GM19467 (cell line): ENCODE results near the gene BOLA3.
"Not testable (repeated sequence)": the region's sequence is repeated elsewhere in the genome, so short reads cannot be mapped to it uniquely, and the experiment has no call there.

ENCODE experiments used
- ATAC-seq: cut with Tn5 transposase; IDR thresholded peaks from one replicate; pipeline ENCODE4 v1.9.1; 2021; ENCODE audit warnings: mild to moderate bottlenecking, moderate library complexity; ENCODE audit not compliant: unreplicated experiment

The BOLA3 gene, protein sequence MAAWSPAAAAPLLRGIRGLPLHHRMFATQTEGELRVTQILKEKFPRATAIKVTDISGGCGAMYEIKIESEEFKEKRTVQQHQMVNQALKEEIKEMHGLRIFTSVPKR

DNA sequence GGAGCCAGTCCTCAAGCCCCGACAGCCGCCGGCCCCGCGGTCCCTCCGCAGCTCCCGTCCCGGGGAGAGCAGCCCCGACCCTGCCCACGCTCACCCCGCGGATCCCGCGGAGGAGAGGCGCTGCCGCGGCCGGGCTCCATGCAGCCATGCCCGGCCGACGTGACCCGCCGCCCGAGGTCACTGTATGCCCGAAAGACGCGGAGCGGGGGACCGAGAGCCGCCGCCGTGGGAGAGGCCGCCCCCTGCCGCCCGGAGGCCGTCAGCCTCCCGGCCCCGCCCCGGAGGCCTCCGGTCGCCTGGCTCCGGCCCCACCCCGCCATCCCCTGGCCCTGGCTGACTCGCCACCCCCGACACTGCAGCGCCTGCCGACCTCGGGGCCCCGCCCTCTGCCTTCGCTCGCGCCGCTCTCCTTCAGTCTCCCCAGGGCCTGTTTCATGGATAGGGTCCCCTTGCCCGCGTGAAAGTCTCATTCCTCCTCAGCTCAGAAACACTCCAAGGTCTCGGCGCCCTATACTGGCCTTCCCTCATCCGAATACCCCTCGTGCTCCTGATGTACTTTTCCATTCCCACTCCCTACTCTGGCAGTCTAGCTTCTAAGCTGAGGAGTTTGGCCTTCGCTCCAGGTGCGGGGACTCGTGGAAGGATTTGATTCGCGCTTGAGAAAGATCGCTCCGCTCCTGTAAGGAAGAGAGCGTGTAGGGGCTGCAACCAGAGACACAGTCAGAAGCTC lies at the start of gene BOLA3:
Gene BOLA3, minus strand, starts transcription at position 186 of the 730 bp plus-strand sequence. Its CDS starts 38 bp downstream, at position 148.
- ATAC-seq, result peak; percentile 90

- no peak for ATAC-seq
These were observed 49.3 kb upstream of the BOLA3 start for GRCh38 chr2:74197049-74197448.

GRCh38 chr2:74194799-74195198 lies 47.1 kb upstream of the BOLA3 start:
- ATAC-seq, result no peak

DNA sequence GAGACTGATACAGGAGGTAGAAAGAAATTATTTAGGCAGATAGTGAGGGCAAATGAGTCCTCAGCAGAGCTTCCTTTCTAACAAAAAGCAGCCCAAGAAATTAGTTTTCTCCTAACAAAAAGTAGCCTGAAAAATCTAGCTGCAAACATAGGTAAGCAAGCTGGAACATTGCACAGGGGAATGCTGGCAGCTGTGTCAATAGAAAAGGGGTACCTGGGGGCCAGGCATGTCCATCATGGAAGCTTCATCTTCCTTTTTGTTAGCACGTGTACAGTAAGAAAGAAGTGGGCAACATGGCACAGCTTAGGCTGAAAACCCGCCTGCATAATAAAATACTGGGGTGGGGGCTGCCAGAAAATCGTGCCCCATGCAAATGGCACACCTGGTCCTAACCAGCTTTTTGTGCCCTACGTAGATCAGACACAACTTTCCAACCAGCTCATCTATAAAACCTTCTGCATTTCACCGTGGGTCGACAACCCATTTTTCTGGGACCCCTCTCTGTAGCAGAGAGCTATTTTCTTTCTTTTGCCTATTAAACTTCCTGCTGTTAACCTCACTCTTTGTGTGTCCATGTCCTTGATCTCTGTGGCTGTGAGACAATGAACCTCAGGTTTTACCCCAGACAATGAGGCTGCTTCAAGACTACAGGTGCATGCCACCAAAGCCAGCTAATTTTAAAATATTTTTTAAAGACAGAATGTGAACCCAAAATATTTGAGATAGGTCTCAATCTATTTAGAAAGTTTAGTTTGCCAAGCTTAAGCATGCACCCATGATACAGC lies 44.1 kb upstream of the BOLA3 start:
- no peak for ATAC-seq

- no peak for ATAC-seq
These were observed 41.0 kb upstream of the BOLA3 start for GRCh38 chr2:74188696-74189095.

DNA sequence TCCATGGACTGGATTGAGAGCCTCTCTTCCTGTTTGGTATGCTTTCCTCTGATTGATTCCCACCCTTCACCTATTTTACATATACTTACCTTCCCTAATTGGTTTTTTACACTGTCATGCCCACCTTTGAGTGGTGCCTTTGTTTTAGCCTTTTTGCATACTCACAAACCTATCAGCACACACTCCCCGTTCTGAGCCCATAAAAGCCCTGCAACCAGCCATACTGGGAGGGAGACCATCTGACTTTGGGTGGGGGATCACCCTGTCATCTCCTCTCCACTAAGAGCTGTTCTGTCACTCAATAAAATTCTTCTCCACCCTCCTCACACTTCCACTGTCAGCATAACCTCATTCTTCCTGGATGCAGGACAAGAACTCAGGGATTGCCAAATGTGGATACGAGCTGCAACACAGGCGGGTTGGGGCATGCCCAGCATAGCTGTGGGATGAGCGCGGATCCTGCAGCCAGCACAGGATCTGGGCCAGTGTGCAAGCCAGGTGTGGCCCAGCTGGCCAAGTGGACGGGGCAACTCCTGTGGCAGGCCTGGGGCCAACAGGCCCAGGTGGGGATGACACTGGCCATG lies 40.4 kb upstream of the BOLA3 start:
- no peak for ATAC-seq

DNA sequence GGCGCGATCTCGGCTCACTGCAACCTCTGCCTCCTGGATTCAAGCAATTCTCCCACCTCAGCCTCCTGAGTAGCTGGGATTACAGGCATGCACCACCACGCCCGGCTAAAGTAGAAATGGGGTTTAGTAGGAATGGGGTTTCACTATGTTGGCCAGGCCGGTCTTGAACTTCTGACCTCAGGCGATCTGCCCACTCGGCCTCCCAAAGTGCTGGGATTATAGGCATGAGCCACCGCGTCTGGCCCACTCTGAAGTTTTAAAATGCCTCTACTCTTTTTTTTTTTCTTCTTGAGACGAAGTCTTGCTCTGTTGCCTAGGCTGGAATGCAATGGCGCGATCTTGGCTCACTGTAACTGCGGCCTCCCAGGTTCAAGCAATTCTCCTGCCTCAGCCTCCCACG lies 39.0 kb upstream of the BOLA3 start:
- ATAC-seq, result not testable (repeated sequence)

DNA sequence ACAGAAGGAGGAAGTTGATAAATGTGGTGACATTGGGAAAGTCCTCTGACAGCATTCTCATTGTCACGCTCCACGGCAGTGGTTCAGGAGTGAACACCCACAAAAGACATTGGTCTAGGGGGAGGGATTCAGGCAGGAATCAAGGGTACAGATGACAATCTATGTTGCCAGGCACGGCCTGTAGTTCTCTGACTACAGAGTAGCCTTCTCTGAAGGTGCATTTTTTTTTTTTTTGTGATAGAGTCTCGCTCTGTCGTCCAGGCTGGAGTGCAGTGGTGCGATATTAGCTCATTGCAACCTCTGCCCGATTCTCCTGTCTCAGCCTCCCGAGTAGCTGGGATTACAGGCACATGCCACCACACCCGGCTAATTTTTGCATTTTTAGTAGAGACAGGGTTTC lies 38.3 kb upstream of the BOLA3 start:
- peak; percentile 53 for ATAC-seq

DNA sequence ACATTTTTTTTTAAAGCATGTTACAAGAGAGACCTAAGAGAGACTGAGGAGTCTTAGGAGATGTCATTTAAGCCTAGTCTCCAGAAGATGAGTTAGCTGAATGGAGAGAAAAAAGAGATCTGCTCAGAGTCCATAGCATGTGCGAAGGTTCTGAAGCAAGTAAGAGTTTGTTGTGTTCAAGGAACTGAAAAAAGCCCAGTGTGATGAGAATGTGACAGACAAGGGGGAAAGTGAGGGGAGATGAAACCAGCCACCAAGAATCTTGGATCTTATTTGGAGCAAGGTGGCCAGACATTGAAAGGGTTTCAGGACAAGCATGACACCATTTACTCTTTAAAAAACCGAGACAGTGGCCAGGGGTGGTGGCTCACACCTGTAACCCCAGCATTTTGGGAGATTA lies 36.2 kb upstream of the BOLA3 start:
- ATAC-seq, result no peak

DNA sequence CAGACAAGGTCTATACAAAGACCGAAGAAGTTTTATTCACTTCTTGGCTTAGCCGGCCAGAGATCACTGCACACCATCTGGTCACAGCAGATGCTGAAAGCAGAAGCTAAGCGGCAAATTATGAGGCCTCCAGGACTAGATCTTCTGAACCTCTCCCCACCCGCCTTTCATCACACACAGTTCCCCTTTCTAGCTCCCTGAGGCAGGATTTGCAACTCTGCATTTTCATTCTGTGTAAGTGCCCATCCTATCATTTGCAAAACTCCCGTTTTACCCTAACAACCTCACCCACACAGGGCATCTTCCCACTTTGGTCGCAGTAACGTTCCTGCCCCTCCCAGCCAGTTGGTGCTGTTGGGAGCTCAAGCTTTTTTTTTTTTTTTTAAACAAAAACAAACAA lies 34.0 kb upstream of the BOLA3 start:
- no peak for ATAC-seq

DNA sequence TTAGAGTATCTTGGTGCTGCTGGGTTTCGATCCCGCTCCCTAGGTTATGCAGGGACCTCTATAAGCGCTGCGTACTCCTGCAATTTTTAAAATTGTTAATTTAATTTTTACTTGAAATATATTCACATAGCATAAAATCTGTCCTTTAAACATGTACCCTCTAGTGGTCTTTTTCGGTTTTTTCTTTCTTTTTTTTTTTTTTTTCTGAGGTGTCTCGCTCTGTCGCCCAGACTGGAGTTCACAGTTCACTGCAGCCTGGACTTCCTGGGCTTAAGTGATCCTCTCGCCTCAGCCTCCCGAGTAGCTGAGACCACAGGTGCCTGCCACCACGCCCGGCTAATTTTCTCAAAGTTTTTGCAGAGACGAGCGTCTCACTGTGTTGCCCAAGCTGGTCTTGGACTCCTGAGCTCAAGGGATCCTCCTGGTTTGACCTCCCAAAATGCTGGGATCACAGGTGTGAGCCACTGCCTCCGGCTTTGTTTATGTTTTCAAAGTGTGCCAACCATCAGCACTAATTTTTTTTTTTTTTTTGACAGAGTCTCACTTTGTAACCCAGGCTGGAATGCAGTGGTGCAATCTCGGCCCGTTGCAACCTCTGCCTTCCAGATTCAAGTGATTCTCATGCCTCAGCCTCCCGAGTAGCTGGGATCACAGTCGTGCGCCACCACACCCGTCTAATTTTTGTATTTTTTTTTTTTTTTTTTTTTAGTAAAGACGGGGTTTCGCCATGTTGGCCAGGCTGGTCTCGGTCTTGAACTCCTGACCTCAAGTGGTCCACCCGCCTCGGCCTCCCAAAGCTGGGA lies 31.6 kb upstream of the BOLA3 start:
- ATAC-seq, result peak; percentile 8

DNA sequence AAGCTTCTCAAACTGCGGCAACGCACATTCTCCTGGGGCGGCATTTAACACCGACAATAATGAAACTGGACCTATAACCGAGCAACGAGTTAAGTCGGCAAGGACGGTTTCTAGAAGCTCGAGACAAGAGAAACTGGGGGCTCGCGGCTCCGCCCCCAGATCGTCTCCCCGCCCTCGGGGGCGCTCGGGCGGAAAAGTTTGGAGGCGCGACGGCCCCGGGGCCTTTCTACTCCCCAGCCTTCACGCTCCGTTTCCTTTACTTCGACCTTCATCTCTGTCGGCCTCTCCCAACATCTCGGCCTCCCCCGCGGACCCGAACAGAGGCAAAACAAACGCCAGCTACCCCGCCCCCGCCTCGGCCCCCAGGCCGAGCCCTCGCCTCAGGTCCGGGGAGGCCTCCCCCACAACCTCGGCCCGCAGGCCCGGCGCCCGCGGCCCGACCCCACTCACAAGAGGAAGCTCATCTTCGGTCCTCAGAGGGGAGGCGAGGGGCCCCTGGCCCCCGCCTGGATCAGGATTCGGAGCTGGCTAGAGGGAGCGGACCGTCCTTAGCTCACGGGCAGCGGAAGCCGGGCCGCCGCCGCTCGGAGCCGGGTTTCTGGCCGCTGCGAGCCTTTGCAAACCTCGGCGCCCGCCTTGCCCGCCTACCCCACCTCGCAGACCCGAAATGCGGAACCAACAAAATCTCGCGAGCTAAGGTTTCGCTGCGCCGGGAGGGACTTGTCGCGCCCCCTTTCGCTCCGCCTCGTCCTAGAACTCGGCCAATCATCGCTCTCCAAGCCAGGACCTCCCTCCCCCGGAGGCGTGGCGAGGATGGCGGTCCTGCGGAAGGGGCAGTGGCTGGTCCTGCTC lies 30.7 kb upstream of the BOLA3 start, which contains the start of gene MOB1A:
Gene MOB1A, minus strand, starts transcription at position 669 of the 852 bp plus-strand sequence. Its CDS starts 205 bp downstream, at position 464.
- peak; percentile 72 for ATAC-seq

DNA sequence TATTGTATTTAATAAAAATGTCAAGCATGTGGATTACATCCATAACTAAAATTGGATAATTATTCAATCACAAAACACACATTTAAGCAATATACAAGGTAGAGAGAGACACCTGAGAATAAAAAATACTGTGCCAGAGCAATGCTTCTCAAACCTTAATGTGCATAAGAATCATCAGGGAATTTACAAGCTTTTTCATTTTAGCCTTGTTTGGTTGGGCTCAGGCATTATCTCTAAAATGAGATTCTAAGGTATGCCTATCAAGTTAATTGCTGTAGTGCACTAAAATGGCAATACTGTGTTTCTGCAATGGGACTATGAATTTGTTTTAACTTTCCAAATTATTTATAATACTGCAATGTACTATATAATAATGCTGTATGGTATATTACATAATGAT lies 30.0 kb upstream of the BOLA3 start:
- no peak for ATAC-seq

DNA sequence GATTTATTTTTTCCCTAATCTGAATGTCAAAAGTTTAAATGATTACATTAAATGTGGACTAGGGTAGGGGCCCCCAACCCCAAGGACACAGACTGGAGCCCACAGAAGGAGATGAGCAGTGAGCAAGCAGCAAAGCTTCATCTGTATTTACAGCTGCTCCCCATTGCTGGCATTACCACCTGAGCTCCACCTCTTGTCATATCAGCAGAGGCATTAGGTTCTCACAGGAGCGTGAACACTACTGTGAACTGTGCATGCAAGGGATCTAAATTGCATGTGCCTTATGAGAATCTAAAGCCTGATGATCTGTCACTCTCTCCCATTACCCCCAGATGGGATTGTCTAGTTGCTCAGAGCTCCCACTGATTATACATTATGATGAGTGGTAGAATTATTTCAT lies 27.2 kb upstream of the BOLA3 start:
- no peak for ATAC-seq

- no peak for ATAC-seq
These were observed 21.0 kb upstream of the BOLA3 start for GRCh38 chr2:74168739-74169138.

DNA sequence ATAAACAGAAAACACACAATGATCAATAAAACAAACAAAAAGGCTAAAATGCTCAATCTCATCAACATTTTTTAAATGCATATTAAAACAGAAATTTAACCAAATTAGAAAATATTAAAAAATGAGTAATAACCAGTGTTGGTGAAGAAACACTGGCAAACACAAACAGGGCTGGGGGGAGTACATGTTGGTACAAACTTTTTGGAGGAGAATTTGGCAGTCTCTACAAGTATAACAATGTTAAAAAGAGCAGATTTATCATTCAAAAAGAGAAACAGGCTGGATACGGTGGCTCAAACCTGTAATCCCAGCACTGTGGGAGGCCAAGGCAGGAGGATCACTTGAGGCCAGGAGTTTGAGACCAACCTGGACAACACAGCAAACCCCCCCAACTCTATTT lies 17.0 kb upstream of the BOLA3 start:
- ATAC-seq, result no peak

DNA sequence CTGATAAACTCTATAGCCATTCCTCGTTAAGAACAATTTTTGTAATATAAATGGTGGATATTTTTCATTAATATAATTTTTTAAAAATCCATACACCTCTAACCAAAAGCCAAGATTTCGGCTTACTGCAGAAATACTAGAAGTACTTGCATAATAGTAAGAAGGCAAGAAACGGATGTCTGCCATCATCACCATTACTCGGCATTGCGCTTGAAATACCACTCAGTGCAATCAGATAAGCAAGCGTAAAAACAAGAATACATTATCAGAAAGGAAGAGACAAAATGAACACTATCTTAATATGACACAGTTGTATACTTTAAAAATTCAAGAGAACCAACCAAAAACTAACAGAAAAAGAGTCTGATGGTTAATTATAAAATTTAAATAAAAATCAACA lies 15.2 kb upstream of the BOLA3 start:
- no peak for ATAC-seq

- ATAC-seq, result no peak
These were observed 8.1 kb upstream of the BOLA3 start for GRCh38 chr2:74155830-74156229.

GRCh38 chr2:74152954-74153353 lies 5.2 kb upstream of the BOLA3 start:
- no peak for ATAC-seq
